ENCODE data around the gene OTUD7B.
"Not testable (repeated sequence)": the region's sequence is repeated elsewhere in the genome, so short reads cannot be mapped to it uniquely, and the experiment has no call there.

OTUD7B gene

DNA sequence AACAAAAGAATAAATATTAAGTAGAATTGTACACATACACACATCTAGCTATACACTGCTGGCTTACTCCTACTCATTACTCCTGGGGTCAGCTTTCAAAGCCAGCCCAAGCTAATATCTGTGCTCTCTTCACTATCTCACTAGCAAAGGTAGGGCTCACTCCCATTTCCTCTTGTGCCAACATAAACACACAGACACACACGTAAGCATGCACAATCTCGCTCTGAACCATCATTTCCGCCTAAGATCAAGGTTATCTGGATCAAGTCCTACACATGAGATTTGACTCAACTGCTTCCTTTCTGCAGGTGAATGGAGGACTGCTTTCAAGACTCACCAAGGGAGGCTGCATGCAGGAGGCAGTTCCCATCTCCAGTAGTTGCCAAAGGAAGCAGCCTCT, 45.1 kb downstream of the OTUD7B start:
- H3K27me3 ChIP-seq (replicated peaks), result no peaks in the 10 kb centered on the region
- no peak overlapping the region for H3K4me3 ChIP-seq (ENCODE audit: low read depth, low read length)
- DNase-seq, result no peak
- TF ChIP-seq, protein P1, sequence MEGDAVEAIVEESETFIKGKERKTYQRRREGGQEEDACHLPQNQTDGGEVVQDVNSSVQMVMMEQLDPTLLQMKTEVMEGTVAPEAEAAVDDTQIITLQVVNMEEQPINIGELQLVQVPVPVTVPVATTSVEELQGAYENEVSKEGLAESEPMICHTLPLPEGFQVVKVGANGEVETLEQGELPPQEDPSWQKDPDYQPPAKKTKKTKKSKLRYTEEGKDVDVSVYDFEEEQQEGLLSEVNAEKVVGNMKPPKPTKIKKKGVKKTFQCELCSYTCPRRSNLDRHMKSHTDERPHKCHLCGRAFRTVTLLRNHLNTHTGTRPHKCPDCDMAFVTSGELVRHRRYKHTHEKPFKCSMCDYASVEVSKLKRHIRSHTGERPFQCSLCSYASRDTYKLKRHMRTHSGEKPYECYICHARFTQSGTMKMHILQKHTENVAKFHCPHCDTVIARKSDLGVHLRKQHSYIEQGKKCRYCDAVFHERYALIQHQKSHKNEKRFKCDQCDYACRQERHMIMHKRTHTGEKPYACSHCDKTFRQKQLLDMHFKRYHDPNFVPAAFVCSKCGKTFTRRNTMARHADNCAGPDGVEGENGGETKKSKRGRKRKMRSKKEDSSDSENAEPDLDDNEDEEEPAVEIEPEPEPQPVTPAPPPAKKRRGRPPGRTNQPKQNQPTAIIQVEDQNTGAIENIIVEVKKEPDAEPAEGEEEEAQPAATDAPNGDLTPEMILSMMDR (IDR thresholded peaks at IDR 0.05; ENCODE audit: low read depth, low read length, missing control alignments), result no peak
- peaks cover 52% of the 10 kb centered on the region for H3K36me3 ChIP-seq (replicated peaks)
- H3K27ac ChIP-seq, result no peak overlapping the region
- in situ Hi-C loops (cut with HindIII; ENCODE audit: low pct_ligation_motif_present, low sequenced_read_pairs), result no loop called here

DNA sequence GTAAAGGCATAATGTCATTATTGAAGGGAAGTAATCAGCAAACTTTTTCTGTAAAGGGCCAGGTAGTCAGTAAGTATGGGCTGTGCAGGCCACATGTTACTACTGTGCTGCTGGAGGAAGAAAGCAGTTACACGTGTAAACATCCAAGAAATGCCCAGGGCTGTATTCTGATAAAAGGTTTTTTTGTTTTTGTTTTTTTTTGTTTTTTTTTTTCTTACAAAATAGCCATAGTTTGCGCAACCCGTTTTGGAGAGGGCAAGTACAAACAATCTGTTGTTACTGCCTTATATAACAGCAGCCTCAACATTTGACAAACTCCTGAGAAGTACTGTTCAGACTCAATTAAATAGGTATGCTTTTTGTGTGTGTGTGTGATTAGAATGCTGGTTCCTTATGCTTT, 47.2 kb downstream of the OTUD7B start:
- in situ Hi-C loops (cut with HindIII; ENCODE audit: low pct_ligation_motif_present, low sequenced_read_pairs), result no loop called here
- H3K27me3 ChIP-seq (replicated peaks), result no peaks in the 10 kb centered on the region

DNA sequence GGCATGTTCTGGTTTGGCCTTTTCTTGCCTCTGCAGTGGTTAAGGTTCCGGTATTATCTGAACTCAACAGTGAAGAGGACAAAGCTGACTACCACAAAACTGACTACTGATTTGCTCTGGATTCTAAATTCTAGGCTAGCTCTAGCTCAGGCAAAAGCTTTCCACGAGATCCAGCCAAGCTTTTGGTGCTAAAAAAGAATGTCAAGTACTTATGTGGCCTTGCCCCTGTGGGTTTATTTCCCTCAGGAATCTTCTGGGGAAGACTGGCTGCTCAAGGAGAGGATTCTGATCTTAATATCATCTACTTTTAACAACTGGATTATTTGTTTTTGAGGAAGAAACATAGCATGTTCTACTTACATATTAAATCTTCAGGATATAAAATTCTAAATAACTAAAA, 47.8 kb downstream of the OTUD7B start:
- Histone ChIP-seq H3K27ac (no peak overlapping the region), H3K36me3 (replicated peaks) (peaks cover 53% of the 10 kb centered on the region), H3K27me3 (replicated peaks) (no peaks in the 10 kb centered on the region), H3K4me3 (ENCODE audit: low read depth, low read length) (no peak overlapping the region)
- TF ChIP-seq, protein P1 (IDR thresholded peaks at IDR 0.05; ENCODE audit: low read depth, low read length, missing control alignments), result no peak
- DNase-seq, result no peak
- in situ Hi-C loops (cut with HindIII; ENCODE audit: low pct_ligation_motif_present, low sequenced_read_pairs), result no loop called here

More for the DNA sequence above, 47.2 kb downstream of the OTUD7B start:
- Histone ChIP-seq H3K36me3 (replicated peaks) (peaks cover 50% of the 10 kb centered on the region), H3K4me3 (ENCODE audit: low read depth, low read length) (no peak overlapping the region), H3K27ac (no peak overlapping the region)
- TF ChIP-seq, protein P1 (IDR thresholded peaks at IDR 0.05; ENCODE audit: low read depth, low read length, missing control alignments), result no peak
- no peak for DNase-seq

DNA sequence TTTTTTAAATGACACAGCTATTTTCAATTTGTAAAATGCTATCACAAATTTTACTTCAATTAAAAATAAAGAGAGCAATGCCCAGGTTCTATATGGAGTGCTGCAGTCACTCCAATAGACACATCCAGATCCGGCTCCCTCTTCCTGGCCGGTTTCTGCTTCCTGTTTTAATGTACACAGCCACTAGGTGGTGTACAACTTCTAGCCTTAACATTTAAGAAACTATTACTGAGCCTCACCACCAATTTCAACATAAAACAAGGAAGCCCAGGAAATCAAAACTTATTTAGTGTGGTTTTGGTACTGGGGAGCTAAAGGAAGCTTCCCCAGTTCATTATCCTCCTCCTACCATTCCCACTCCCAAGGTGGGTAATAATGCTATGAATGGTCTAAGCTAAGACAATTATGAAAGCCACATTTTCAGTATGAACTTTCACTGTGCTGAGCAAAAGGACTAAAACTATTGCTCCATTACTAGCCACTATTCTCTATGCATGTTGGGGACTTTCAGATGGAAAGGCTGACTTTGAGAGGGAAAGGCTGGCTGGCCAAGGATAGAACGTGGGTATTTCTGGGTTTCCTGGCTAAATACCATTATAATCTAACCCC, 48.4 kb downstream of the OTUD7B start:
- peak; percentile 79 for DNase-seq
- no peak overlapping the region for H3K4me3 ChIP-seq (ENCODE audit: low read depth, low read length)
- H3K27ac ChIP-seq, result no peak overlapping the region
- peaks cover 52% of the 10 kb centered on the region for H3K36me3 ChIP-seq (replicated peaks)
- H3K27me3 ChIP-seq (replicated peaks), result no peaks in the 10 kb centered on the region
- in situ Hi-C loops (cut with HindIII; ENCODE audit: low pct_ligation_motif_present, low sequenced_read_pairs), result no loop called here
- TF ChIP-seq, protein P1 (IDR thresholded peaks at IDR 0.05; ENCODE audit: low read depth, low read length, missing control alignments), result peak; percentile 69

DNA sequence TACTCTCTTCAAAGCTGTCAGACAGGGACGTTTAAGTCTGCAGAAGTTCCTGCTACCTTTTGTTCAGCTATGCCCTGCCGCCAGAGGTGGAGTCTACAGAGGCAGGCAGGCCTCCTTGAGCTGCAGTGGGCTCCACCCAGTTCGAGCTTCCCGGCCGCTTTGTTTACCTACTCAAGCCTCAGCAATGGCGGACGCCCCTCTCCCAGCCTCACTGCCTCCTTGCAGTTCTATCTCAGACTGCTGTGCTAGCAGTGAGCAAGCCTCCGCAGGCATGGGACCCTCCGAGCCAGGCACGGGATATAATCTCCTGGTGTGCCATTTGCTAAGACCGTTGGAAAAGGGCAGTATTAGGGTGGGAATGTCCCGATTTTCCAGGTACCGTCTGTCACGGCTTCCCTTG, 53.0 kb downstream of the OTUD7B start:
- H3K4me3 ChIP-seq (ENCODE audit: low read depth, low read length); in situ Hi-C loops (cut with HindIII; ENCODE audit: low pct_ligation_motif_present, low sequenced_read_pairs); H3K27ac ChIP-seq; DNase-seq; H3K27me3 ChIP-seq (replicated peaks): not testable (repeated sequence)
- peaks cover 34% of the 10 kb centered on the region for H3K36me3 ChIP-seq (replicated peaks)

DNA sequence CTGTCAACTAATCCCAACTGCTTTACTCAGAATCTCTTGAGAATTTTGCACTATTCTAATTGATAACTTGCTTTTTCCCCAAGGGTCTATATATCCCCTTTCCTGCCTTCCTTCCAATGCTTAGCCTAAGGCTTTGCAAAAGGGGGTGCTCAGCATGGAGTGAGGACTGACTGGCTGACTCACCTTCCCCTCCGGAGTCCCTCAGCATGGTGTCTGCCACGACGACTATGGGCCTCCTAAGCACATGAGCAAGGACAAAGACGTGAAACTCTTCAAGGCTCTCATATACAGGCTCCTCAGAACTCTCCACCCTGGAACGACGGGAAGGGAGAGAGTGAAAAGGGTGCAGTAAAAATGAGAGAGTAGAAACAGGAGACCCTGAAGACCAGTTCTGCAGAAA, 60.6 kb downstream of the OTUD7B start:
- no peak for DNase-seq
- Histone ChIP-seq H3K27me3 (replicated peaks) (no peaks in the 10 kb centered on the region), H3K27ac (no peak overlapping the region), H3K4me3 (ENCODE audit: low read depth, low read length) (no peak overlapping the region), H3K36me3 (replicated peaks) (peaks cover 38% of the 10 kb centered on the region)
- TF ChIP-seq, protein P1 (IDR thresholded peaks at IDR 0.05; ENCODE audit: low read depth, low read length, missing control alignments), result no peak
- in situ Hi-C loops (cut with HindIII; ENCODE audit: low pct_ligation_motif_present, low sequenced_read_pairs), result no loop called here
